HG03575 (cell line): ENCODE data around the gene HDAC5.
"Not testable (repeated sequence)": the region's sequence is repeated elsewhere in the genome, so short reads cannot be mapped to it uniquely, and the experiment has no call there.

Experiments
- ATAC-seq: cut with Tn5 transposase; IDR thresholded peaks from one replicate; pipeline ENCODE4 v1.9.1; 2021; ENCODE audit not compliant: unreplicated experiment, insufficient number of reproducible peaks, low FRiP score; ENCODE audit errors: extremely low read depth

The HDAC5 gene

GRCh38 chr17:44113868-44114840 is 9.3 kb downstream of the HDAC5 start:
- no peak for ATAC-seq

DNA sequence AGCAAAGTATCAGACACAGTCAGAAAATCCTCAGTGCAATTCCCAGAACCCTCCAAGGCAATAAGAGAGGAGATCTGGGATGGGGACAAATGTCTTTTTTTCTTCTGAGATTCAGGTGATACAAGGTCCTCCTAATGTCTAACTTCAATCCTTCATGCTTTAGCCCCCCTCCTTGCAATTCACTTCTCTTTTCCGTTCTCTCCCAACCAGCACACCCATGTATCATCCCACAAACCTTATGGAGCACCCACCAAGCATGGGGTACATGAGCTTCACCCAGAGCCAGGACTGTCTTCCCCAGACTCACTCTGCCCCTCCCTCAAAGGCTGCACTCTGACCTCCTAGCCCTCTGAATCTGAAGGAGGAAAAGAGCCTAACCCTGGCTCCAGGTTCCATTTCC is 10.1 kb downstream of the HDAC5 start:
- no peak for ATAC-seq

DNA sequence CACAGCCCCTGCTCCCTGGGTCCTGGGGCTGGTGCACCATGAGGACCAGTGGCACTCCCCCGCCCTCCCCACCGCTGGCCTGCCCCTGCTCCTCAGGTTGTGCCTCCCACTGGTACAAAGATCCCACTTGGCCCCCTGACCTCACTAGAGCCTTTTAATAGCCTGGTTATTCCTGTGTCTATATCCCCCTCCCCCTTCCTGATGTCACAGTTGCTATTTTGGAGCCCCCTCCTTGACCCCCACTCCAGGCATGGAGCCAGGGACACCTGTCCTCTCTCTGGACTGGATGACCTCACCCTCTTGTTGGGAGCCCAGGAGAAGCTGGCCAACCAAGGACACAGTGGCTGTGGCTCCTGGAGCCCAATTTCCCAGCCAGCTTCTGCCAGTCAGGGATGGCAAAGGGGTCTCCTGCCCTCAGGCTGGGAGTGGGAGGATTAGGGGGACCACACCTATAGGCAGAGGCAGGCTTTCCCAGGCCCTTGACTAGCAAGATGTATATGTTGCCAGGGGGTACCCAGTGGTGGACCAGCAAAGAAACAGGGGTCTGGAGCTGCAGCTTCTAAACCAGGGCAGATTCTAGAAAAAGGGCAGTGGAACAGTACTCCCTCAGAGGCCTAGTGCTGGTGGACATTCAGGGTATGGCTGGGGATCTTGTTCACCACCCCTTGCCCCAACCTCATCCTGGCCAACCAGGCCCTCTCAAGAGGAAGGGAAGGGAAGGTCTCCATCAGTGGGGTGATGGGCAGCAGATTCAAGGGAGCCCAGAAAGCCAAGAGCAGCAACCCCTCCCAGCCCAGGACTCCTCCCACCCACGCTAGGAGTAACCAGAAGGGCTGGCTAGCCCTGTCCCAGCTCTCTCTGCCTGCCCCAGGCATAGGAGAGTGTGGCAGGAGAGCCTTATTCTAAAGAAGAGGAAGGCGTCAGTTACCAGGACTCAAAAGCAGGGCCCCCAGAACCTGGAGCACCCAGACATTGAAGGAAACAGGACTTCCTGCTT is 10.9 kb downstream of the HDAC5 start:
- no peak for ATAC-seq

DNA sequence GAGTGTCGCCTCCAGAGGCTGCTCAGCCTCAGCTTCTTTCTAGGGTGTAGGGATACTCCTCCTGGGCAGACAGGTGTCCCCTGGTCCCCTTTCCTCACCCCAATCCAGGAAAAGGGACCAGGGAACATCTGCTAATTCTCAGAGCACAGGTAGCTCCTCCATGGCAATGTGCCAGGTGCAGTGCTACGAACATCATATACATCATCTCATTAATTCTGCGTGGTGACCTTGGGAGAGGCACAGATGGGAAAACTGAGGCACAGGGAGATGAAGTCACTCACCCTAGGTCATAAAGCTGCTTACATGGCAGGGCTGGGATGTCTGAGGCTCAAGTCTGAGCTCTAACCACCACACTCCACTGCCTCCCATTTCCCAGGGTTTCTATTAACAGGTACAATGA is 11.7 kb downstream of the HDAC5 start:
- no peak for ATAC-seq

DNA sequence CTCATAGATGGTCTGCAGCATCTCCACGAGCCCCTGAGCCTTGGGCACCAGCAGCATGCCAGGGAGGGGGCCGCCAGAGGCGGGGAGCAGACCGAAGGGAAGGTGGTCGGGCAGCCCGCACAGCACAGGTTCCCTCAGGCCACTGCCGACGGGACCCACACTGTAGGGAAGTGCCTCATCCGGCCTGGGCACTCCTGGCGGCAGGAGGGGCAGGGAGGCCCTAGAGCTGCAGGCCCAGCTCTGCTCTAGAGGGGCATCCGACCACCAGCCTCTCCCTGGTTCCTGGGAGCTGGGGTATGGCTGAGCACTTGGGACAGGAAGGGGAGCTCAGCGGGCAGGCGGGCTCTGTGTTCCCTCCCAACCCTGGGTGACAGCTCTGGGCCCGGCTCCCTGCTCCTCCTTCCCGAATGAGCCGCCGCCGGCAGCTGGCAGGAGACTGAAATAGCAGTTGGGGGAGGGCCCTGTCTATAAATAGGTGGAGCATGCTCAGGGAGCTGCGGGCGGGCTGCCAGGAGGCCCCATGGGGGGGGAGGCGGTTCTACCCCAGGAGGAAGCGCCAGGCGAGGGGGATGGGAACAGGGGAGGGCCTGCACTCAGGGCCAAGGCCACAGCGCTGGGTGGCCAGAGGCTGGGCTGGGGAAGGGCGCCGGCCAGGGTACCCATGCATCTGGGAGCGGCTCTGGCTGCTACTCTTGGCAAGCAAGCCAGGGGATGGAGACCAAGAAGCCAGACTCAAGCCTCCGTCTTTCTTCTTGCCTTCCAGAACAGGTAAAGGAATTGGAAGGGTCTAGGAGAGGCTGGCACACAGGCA is 12.4 kb downstream of the HDAC5 start:
- no peak for ATAC-seq

DNA sequence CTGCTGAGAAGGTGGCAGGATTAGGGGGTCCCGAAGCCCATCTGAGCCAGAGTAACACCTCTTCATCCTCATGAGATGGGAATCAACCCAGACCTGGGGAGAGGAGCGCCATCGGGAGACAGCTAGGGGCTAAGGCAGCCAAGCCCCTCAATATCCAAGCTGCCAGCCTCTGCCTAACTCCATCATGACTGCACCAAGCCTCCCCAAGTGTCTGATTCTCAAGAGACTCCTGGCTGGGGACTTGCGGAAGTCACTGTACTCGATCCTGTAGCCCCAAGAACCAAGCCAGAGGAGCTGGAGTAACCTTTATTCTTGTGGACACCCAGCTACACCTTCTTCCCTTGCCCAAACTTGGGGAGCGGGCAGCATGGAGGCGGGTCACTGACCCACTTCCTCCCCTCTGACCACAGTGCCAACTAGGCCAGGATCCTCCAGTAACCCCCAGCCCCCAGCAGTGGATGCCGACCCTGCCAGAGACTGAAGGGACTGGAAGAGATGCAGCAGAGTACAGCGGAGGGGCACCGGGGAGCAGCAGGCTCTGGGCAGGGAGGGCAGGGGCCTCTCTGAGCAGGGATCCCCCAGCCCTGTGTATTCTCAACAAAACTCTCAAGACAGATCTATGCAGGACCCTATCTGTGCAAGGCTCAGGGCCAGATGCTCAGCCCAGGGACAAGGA is 13.3 kb downstream of the HDAC5 start:
- ATAC-seq, result no peak

GRCh38 chr17:44109312-44109630 is 14.2 kb downstream of the HDAC5 start:
- no peak for ATAC-seq

DNA sequence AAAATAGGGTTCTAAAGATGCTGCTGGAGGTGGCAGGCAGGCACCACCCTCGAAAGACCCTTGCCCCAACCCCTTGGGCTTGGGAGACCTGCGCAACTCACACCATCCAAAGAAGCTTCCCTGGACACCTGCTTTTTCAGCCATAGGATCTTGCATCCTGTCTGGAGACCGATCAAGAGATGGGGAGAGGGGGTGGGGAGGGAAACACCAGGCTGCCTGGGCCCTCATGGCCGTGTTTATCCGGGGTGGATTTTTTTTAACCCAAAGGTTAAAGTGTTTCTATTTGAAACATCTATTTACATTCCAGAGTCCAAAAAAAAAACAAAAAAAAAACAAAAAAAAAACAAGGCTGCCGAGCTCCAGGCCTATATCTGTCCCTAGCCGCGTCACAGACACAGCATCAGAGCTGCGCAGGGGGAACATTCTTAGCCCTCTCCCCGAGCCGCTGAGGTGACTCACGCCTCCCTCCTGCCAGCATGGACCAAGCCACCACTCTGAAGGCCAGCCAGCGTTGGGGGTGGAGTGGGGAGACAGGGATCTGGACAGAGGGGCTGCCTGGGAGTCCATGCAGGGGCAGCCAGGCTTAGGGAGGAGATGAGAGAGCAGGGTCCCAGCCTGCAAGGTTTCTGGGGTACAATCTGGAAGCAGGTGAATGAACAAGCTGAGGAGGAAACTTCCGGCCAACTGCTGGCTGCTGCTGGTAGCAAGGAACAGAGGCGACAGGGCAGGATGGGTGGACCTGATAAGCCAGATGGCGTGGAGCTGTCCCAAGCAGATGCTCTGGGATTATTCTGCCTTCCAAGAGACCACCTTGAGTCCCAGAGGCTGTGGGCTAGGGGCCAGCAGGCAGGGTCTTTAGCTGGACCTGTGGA is 14.8 kb downstream of the HDAC5 start:
- no peak for ATAC-seq

DNA sequence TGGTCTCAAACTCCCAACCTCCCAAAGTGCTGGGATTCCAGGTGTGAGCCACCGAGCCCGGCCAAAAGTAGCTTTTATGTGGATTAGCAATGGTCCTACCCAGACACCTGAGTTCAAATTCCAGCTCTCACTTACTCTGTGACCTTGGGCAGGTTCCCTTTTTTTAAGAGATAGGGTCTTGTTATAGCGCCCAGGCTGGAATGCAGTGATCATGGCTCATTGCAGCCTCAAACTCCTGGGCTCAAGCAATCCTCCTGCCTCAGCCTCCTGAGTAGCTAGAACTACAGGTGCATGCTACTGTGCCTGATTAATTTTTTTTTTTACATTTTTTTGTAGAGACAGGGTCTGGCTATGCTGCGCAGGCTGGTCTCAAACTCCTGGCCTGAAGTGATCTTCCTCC is 16.6 kb downstream of the HDAC5 start:
- no peak for ATAC-seq

GRCh38 chr17:44105941-44106340 is 17.5 kb downstream of the HDAC5 start:
- ATAC-seq, result no peak

DNA sequence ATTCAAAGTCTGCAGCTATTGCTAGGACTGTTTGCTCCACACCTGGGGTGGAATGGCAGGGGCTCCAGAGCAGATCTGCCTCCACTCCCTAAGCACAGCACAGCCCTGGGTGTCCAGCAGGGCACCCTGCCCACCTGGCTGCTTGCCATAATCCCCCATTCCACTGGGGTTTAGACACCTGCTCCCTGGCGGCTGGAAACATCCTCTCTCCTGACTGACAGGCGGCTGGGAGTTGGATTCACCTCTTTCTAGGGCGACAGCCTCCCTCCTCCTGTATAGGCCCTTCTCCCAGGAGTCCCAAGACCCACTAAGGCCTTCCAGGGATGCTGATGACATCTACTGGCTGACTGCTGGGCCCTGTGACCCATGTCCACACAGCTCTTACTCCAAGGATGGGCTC is 18.0 kb downstream of the HDAC5 start:
- ATAC-seq, result no peak

DNA sequence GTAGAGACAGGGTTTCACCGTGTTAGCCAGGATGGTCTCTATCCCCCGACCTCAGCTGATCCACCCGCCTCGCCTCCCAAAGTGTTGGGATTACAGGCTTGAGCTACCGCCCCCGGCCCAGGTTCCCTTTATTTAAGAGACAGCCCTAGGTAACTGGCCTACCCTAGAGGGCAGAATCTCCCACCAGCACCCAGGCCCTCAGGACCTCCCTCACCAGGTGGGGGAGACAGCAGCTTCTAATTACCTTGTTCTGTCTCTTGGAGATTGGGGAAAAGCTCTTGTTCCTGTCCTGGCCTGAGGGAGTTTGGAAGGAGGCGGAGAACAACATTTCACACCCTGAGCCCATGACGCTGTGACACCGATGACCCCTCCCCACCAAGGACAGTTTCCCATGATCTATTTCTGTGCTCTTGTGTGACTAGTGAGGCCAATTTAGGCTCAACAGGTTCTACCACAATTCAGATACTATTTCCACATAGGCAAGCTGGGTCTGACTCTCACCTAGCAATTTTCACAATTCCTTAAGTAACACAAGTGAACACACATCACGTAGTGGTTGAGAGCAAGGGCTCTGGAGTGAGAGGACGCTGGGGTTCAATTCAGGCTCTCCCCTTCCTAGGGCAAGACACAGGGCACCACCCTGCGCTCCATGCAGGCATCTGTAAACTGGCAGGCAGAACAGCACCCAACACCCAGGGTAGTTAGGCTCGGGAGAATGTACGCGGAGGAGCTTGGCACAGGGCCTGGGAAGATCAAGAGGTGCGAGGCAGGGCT is 20.4 kb downstream of the HDAC5 start:
- ATAC-seq, result no peak

GRCh38 chr17:44101858-44102257 is 21.6 kb downstream of the HDAC5 start:
- not testable (repeated sequence) for ATAC-seq

DNA sequence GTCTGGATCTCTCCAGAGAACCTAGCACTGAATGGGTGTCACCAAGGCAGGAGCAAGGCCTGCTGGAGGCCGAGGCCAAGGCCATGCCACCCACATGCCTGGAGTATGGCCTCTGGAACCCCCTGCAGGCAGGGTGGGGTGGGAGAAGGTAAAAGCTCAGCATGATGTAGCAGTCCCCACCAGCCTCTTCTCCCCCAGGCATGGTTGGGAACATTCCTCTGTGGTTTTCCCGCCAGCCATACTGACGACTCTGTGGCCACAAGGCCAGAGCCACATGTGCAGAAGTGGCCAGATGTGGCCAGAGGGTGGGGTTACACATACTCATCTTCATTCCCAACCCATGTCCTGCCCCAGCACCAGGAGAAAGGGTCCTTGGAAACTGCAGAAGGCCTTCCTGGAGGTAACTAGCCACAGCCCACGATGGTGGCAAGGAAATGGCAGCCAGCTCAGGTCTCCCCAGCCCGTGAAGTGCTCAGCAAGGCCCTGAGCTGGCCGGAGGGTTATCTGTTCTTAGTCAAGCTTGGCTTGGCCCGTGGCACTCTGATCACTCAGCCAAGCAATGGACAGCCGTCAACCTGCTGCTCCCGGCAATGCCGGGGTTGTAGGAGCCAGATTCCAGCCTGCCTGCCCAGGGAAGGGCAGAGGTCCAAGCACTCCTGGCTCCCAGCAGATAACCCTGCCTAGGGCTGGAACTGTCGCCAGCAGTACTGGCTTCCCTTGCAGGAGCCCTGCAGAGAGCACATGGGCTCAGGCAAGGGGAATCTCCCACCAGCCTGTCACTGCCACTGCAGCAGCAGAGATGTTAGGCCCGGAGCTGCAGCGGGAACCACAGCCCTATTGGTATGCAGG is 26.1 kb downstream of the HDAC5 start:
- ATAC-seq, result no peak

- no peak for ATAC-seq
These were observed 27.6 kb downstream of the HDAC5 start for GRCh38 chr17:44095647-44096496.

- ATAC-seq, result no peak
These were observed 28.1 kb downstream of the HDAC5 start for GRCh38 chr17:44095388-44095646.
